Activated CD8-positive, alpha-beta memory T cell treated with anti-CD3 and anti-CD28 coated beads, Interleukin-2, amount 10 ng/mL, durations not matched to agents 7 days and 5 days (primary cell): Measurements from ENCODE around the gene C4orf33. TPM values are rescaled to one million over a fixed set of nuclear protein-coding genes. Genes with fewer than 3 reads are reported as not detected.

Source experiments
- ATAC-seq: fragments of 150-1000 bp; cut with Tn5 transposase; one replicate; pipeline ENCODE4 v1.10.0; 2021; ENCODE audit warnings: moderate library complexity
- CTCF ChIA-PET: fragments of 350-600 bp; sonication (Branson Sonifier 250); formaldehyde crosslinking; loops from one replicate; lab custom pipeline; 2021; ENCODE audit warnings: antibody characterized with exemption; lab: Charles Lee
- DNase-seq: peaks from one replicate; pipeline ENCODE4 v3.0.0-alpha.2; 2020
- H3K27ac Mint-ChIP-seq: one replicate; pipeline ENCODE4 v1.8.0; 2021; ENCODE audit warnings: mild to moderate bottlenecking, mixed read lengths
- H3K27me3 Mint-ChIP-seq: one replicate; pipeline ENCODE4 v1.8.0; 2021; ENCODE audit warnings: mixed read lengths
- H3K36me3 Mint-ChIP-seq: one replicate; pipeline ENCODE4 v1.8.0; 2021; ENCODE audit warnings: mild to moderate bottlenecking, mixed read lengths
- H3K4me1 Mint-ChIP-seq: one replicate; pipeline ENCODE4 v1.8.0; 2021; ENCODE audit warnings: mixed read lengths
- H3K4me3 Mint-ChIP-seq: one replicate; pipeline ENCODE4 v1.8.0; 2021; ENCODE audit warnings: mild to moderate bottlenecking, moderate library complexity, mixed read lengths
- H3K9me3 Mint-ChIP-seq: one replicate; pipeline ENCODE4 v1.8.0; 2022; ENCODE audit warnings: low read depth, mixed read lengths
- total RNA-seq, 2 experiments: library from RNA; stranded (reverse); gene quantifications; one replicate each; pipeline ENCODE4 v1.2.3, GENCODE V29; 2021

The C4orf33 gene
- total RNA-seq, 2 experiments from 2014 or later, result 21.7 to 30.2 TPM

- Mint-ChIP-seq H3K27ac (no peak overlapping the region), H3K27me3 (peaks cover 28% of the 10 kb centered on the region), H3K4me3 (no peak overlapping the region), H3K9me3 (no peaks in the 10 kb centered on the region), H3K4me1 (no peaks in the 10 kb centered on the region), H3K36me3 (no peaks in the 10 kb centered on the region)
- CTCF ChIA-PET, result no interaction called here
- ATAC-seq (no peak), DNase-seq (no peak)
Observed at GRCh38 chr4:129140521-129140920, 44.6 kb downstream of the C4orf33 start.

GRCh38 chr4:129143359-129143758, 47.4 kb downstream of the C4orf33 start:
- no peak for DNase-seq
- H3K36me3 Mint-ChIP-seq, result no peaks in the 10 kb centered on the region
- CTCF ChIA-PET, result no interaction called here
- H3K27ac Mint-ChIP-seq, result no peak overlapping the region
- ATAC-seq, result no peak
- H3K4me1 Mint-ChIP-seq, result no peaks in the 10 kb centered on the region
- H3K4me3 Mint-ChIP-seq, result no peak overlapping the region
- peaks cover 30% of the 10 kb centered on the region for H3K27me3 Mint-ChIP-seq
- H3K9me3 Mint-ChIP-seq, result no peaks in the 10 kb centered on the region

DNA sequence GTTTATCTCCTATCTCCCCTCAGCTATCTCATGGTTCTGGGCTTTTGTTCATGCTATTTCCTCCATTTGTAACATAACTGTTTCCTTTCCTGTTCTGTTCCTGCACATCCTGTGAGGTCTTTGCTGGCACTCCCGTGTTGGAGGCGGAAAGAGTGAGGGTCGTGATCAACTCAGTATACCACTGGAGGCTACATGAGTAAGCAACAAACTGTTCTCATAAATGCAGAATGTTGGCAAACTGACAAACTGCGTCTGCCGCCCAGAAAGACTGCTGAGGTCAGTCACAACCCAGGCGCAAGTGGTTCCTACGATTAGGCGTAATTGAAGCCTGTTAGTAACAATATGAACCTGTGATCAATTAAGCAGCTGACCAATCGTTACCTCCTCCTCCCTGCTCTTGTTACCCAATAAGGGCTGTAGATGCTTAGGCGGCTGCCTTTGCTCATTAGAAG, 48.8 kb downstream of the C4orf33 start:
- no peak overlapping the region for H3K27ac Mint-ChIP-seq
- ATAC-seq (no peak), DNase-seq (no peak)
- no peaks in the 10 kb centered on the region for H3K9me3 Mint-ChIP-seq
- CTCF ChIA-PET, result no interaction called here
- H3K4me3 Mint-ChIP-seq, result no peak overlapping the region
- peaks cover 42% of the 10 kb centered on the region for H3K27me3 Mint-ChIP-seq
- H3K36me3 Mint-ChIP-seq, result no peaks in the 10 kb centered on the region
- H3K4me1 Mint-ChIP-seq, result no peaks in the 10 kb centered on the region

DNA sequence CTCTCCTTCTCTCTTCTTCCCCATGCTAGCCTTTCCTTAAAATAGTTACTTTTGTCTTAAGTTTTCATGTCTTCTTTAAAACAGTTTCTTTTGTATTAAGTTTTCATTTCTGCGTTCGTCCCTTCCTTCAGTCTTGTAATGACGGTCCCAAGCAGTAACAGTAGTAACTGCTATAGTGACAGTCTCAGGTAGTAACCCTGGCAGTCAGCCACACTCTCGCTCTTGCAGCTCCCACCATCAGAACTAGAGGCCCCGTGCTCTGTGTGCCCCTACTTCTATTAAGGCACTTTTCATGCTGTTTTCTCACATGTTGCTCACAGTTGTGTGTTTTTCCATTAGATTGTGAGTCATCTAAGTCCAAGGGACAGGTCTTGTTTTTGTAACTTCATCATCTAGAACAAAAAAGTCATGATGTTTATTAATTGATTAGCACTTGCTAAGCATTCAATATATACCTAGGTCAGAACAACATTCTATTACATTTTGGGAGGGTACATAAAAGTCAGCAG, 49.3 kb downstream of the C4orf33 start:
- CTCF ChIA-PET, result interaction anchor here (0.8 kb wide), 1 partner anchor 496 kb away, joined by 3 read pairs; no protein-coding TSS in a partner anchor
- no peak for ATAC-seq
- DNase-seq, result no peak

GRCh38 chr4:129146639-129147038, 50.7 kb downstream of the C4orf33 start:
- no peak for ATAC-seq
- Mint-ChIP-seq H3K27me3 (peaks cover 42% of the 10 kb centered on the region), H3K27ac (no peak overlapping the region), H3K4me1 (no peaks in the 10 kb centered on the region), H3K36me3 (no peaks in the 10 kb centered on the region), H3K4me3 (no peak overlapping the region), H3K9me3 (no peaks in the 10 kb centered on the region)
- DNase-seq, result no peak
- CTCF ChIA-PET, result no interaction called here

More for the DNA sequence above, 49.3 kb downstream of the C4orf33 start:
- Mint-ChIP-seq H3K4me3 (no peak overlapping the region), H3K36me3 (no peaks in the 10 kb centered on the region), H3K4me1 (no peaks in the 10 kb centered on the region), H3K27me3 (peaks cover 44% of the 10 kb centered on the region), H3K27ac (no peak overlapping the region), H3K9me3 (no peaks in the 10 kb centered on the region)

DNA sequence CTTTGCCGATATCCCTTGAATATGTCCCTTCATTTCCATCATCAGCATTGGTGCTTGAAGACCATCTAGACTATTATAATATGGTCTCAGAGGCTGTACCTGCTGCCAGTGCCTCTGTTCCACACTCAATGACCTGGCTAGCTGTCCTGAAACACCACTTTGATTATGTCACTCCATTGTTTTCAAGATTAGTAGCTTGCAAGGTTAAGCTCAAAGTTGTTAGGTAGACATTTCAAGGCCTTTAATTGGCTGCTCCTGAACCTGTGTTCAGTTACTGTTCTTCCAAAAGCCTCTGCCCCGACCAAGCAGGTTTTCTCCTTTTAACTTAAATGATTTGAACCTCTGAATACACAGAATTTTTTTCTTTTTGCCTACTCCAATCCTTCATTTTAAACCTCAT, 52.9 kb downstream of the C4orf33 start:
- Mint-ChIP-seq H3K27me3 (peaks cover 40% of the 10 kb centered on the region), H3K27ac (no peak overlapping the region), H3K9me3 (no peaks in the 10 kb centered on the region), H3K4me3 (no peak overlapping the region), H3K36me3 (no peaks in the 10 kb centered on the region), H3K4me1 (no peaks in the 10 kb centered on the region)
- ATAC-seq, result no peak
- DNase-seq, result no peak
- CTCF ChIA-PET, result no interaction called here

DNA sequence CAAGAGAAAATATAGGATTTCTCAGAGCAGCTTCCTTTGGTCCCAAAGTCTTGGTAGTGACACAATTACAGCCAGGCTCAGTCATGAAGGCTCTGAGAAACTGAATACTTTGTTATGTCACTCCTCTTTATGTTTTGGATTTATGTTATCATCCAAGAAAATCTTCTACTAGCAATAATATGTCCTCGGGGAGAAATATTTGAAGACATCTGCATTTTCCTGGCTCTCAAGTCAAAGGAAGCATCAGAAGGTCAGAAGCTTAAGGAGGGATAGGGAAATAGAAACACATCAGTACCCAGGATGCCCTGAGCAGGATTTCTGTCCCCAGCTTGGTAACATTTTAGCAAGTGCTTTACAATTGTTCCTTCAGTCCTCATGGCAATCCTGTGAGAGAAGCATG, 54.0 kb downstream of the C4orf33 start:
- Mint-ChIP-seq H3K27ac (no peak overlapping the region), H3K27me3 (peaks cover 39% of the 10 kb centered on the region), H3K9me3 (no peaks in the 10 kb centered on the region), H3K36me3 (no peaks in the 10 kb centered on the region), H3K4me3 (no peak overlapping the region), H3K4me1 (no peaks in the 10 kb centered on the region)
- no peak for ATAC-seq
- CTCF ChIA-PET, result no interaction called here
- DNase-seq, result no peak

DNA sequence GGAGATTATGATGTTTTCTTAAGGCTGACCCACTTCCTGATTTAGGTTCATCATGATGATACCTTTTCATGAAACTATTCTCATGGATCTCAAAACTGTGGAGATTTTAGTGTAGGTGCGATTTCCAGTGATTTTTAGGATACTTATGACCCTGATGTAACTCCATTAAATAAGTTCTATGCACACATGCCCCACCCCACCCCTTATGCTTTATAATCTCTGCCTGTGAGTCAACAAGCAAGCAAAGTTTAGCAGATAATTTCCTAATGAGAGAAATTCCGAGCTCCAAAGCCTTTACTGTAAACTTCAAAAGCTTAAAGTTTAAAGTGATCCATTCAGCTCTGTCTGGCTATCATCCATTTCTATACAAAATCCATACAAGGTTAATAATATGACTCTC, 56.4 kb downstream of the C4orf33 start:
- no peak overlapping the region for H3K27ac Mint-ChIP-seq
- peaks cover 40% of the 10 kb centered on the region for H3K27me3 Mint-ChIP-seq
- CTCF ChIA-PET, result no interaction called here

GRCh38 chr4:129153700-129154099, 57.7 kb downstream of the C4orf33 start:
- Mint-ChIP-seq H3K27ac (no peak overlapping the region), H3K4me3 (no peak overlapping the region), H3K4me1 (no peaks in the 10 kb centered on the region), H3K27me3 (peaks cover 45% of the 10 kb centered on the region), H3K36me3 (no peaks in the 10 kb centered on the region), H3K9me3 (no peaks in the 10 kb centered on the region)
- CTCF ChIA-PET, result no interaction called here
- DNase-seq (no peak), ATAC-seq (no peak)

More for the DNA sequence above, 56.4 kb downstream of the C4orf33 start:
- Mint-ChIP-seq H3K4me1 (no peaks in the 10 kb centered on the region), H3K9me3 (no peaks in the 10 kb centered on the region), H3K36me3 (no peaks in the 10 kb centered on the region), H3K4me3 (no peak overlapping the region)
- DNase-seq (no peak), ATAC-seq (no peak)

- no peak overlapping the region for H3K4me3 Mint-ChIP-seq
- ATAC-seq, result peak; percentile 64
- no peak for DNase-seq
- H3K36me3 Mint-ChIP-seq, result no peaks in the 10 kb centered on the region
- CTCF ChIA-PET, result no interaction called here
- H3K27ac Mint-ChIP-seq, result no peak overlapping the region
- peaks cover 38% of the 10 kb centered on the region for H3K27me3 Mint-ChIP-seq
- no peaks in the 10 kb centered on the region for H3K9me3 Mint-ChIP-seq
- H3K4me1 Mint-ChIP-seq, result peaks cover 10% of the 10 kb centered on the region
Observed at GRCh38 chr4:129162450-129162849, 66.5 kb downstream of the C4orf33 start.

DNA sequence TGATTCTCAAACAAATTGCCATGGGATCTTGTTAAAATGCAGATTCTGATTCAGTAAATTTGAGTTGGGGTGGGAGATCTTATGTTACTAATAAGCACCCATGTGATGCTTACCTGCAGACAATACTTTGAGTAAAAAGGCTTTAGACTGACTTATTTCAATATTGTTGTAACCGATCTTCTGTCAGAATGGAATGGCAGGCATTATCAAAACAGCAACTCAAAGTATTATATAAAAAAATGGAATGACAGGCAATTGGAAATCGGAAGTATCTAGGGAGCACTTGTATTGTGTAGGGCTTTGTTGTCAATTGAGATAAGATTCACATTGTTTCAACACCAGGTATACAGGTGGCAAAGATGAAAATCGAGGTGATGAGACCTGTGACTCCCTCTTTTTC, 67.5 kb downstream of the C4orf33 start:
- H3K4me3 Mint-ChIP-seq, result no peak overlapping the region
- no peak overlapping the region for H3K27ac Mint-ChIP-seq

DNA sequence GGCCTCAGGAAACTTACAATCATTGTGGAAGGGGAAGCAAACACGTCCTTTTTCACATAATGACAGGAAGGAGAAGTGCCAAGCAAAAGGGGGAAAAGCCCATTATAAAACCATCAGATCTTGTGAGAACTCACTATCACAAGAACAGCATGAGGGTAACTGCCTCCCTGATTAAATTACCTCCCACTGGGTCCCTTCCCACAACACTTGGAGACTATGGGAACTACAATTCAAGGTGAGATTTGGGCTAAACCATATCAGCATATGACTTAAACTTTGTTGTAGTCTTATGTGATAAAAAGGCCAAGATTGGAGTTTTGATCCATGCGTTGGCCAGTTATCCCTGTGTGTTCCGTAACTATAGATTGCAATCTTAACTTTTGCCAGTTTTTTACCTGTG, 68.3 kb downstream of the C4orf33 start:
- Mint-ChIP-seq H3K27me3 (peaks cover 47% of the 10 kb centered on the region), H3K36me3 (no peaks in the 10 kb centered on the region), H3K4me3 (no peak overlapping the region), H3K9me3 (no peaks in the 10 kb centered on the region), H3K4me1 (peaks cover 10% of the 10 kb centered on the region), H3K27ac (no peak overlapping the region)
- no peak for ATAC-seq
- CTCF ChIA-PET, result no interaction called here
- DNase-seq, result no peak

More for the DNA sequence above, 67.5 kb downstream of the C4orf33 start:
- DNase-seq (no peak), ATAC-seq (no peak)
- CTCF ChIA-PET, result no interaction called here
- Mint-ChIP-seq H3K4me1 (peaks cover 10% of the 10 kb centered on the region), H3K9me3 (no peaks in the 10 kb centered on the region), H3K36me3 (no peaks in the 10 kb centered on the region), H3K27me3 (peaks cover 44% of the 10 kb centered on the region)
